AG04449 (cell line): ENCODE results near the gene PRRX1.

Experiments
- CTCF ChIA-PET: fragments of 350-600 bp; formaldehyde crosslinking; extraction: SDS; loops from one replicate; lab custom pipeline; 2021; ENCODE audit warnings: antibody characterized with exemption; lab: Yijun Ruan, JAX
- POLR2A ChIA-PET: fragments of 400-600, 350-600 bp; formaldehyde crosslinking; extraction: SDS; loops from one replicate; lab custom pipeline; 2020; ENCODE audit warnings: antibody characterized with exemption, inconsistent platforms; lab: Yijun Ruan, JAX
- DNase-seq: peaks from one replicate; pipeline ENCODE4 v3.0.0-alpha.2; 2010; ENCODE audit warnings: low read depth, low spot score
- H3K4me3 ChIP-seq: 2 replicates; pipeline ENCODE4 v1.5.1; 2011; ENCODE audit warnings: low read depth, mild to moderate bottlenecking, control low read depth, low read length
- CTCF ChIP-seq: IDR thresholded peaks from one replicate; pipeline ENCODE4 v1.5.1; 2011; ENCODE audit warnings: mild to moderate bottlenecking, moderate library complexity, low read length, control low read depth, inconsistent platforms; ENCODE audit not compliant: insufficient read depth; ENCODE audit errors: missing control alignments

Gene PRRX1

GRCh38 chr1:170742600-170742999 is 78.7 kb downstream of the PRRX1 start:
- TF ChIP-seq CTCF: no peak
- ChIA-PET CTCF (interaction anchor here (1.6 kb wide), 1 partner anchor 732 kb away, joined by 3 read pairs; no protein-coding TSS in a partner anchor), POLR2A (no interaction called here)
- DNase-seq: no peak
- H3K4me3 ChIP-seq: no peak overlapping the region

DNA sequence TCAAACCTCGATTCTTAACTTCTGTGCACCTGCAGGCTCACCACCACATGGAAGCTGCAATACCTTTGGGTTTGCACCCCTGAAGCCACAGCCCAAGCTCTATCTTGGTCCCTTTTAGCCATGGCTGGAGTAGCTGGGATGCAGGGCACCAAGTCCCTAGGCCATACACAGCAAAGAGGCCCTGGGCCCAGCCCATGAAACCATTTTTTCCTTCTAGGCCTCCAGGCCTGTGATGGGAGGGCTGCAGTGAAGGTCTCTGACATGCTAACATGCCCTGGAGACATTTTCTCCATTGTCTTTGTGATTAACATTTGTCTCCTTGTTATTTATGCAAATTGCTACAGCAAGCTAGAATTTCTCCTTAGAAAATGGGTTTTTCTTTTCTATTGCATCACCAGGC is 79.2 kb downstream of the PRRX1 start:
- H3K4me3 ChIP-seq: no peak overlapping the region
- CTCF ChIA-PET: interaction anchor here (1.6 kb wide), 1 partner anchor 733 kb away, joined by 3 read pairs; no protein-coding TSS in a partner anchor
- TF ChIP-seq CTCF: no peak
- POLR2A ChIA-PET: no interaction called here
- no peak for DNase-seq

- H3K4me3 ChIP-seq: no peak overlapping the region
- POLR2A ChIA-PET: no interaction called here
Measured at GRCh38 chr1:170749549-170749948, 85.6 kb downstream of the PRRX1 start.

DNA sequence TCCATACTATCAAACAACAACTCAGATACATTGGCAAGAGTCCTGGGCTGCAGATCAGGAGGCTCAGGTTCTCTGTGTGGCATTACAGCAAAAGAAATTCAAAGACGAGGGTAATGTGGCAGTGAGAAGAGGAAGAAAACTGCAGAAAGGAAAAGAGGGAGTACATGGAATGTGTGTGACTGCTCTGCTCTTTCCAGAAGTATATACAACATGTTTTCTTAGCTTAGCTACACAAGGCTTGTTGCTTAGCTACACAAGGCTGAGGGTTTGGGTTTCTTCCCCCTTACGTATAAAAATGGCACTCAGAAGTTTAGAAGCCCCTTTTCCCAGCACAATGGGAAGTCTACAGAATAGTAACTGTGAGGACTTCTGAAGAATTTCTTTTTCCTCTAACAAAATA is 86.0 kb downstream of the PRRX1 start:
- no peak for TF ChIP-seq CTCF
- no peak overlapping the region for H3K4me3 ChIP-seq
- CTCF ChIA-PET: interaction anchor here (1.1 kb wide), 1 partner anchor 16 kb away, joined by 4 read pairs; no protein-coding TSS in a partner anchor
- DNase-seq: no peak
- POLR2A ChIA-PET: no interaction called here

More at GRCh38 chr1:170749549-170749948, 85.6 kb downstream of the PRRX1 start:
- CTCF ChIA-PET: interaction anchor here (1.1 kb wide), 1 partner anchor 16 kb away, joined by 4 read pairs; no protein-coding TSS in a partner anchor
- DNase-seq: no peak
- no peak for TF ChIP-seq CTCF

GRCh38 chr1:170755795-170756194 is 91.9 kb downstream of the PRRX1 start:
- no peak for DNase-seq
- no peak overlapping the region for H3K4me3 ChIP-seq
- CTCF ChIA-PET: interaction anchor here (0.9 to 1.0 kb wide), 2 partner anchors 11 to 15 kb away, joined by 3 read pairs; no protein-coding TSS in a partner anchor
- TF ChIP-seq CTCF: no peak
- POLR2A ChIA-PET: no interaction called here

DNA sequence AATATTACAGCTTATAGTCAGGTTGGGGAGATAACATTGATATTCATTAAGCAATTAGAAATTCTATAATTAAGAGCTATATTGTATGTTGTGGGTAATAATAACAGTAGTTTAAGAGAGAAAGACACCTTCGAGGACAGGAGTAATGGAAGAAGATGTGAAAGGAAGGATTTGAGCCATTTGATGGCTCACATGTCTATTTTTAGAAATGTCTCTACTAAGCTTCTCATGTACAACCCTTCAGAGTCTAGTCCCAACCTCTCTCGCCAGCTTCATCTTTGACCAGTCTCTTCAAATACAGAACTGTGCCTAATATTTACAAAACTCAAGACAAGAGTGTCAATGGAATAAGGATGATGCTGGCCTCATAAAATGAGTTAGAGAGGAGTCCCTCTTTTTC is 95.1 kb downstream of the PRRX1 start:
- DNase-seq: no peak
- H3K4me3 ChIP-seq: no peak overlapping the region
- TF ChIP-seq CTCF: no peak
- ChIA-PET CTCF (interaction anchor here (0.8 to 1.4 kb wide), 2 partner anchors 70 to 404 kb away, joined by 3 to 6 read pairs; no protein-coding TSS in a partner anchor), POLR2A (no interaction called here)
